Panc1 (cell line): ENCODE data around the gene PROM1.

Experiments
- CTCF ChIP-seq: fragments of 450-650 bp; IDR thresholded peaks from 2 replicates; pipeline ENCODE4 v1.5.1; 2017; ENCODE audit warnings: mild to moderate bottlenecking
- REST ChIP-seq, 2 experiments: IDR thresholded peaks; 2 replicates each; pipeline ENCODE4 v1.6.1; 2011 to 2012; ENCODE audit warnings: low read depth in 2 of 2, control low read depth in 1 of 2, low read length in 1 of 2, mild to moderate bottlenecking in 1 of 2, moderate library complexity in 1 of 2; ENCODE audit not compliant: insufficient read depth in 1 of 2
- SIN3A ChIP-seq: IDR thresholded peaks from 2 replicates; pipeline ENCODE4 v1.6.1; 2012; ENCODE audit warnings: low read depth, mild to moderate bottlenecking, low read length, moderate library complexity, borderline replicate concordance; ENCODE audit not compliant: insufficient read depth
- TCF7L2 ChIP-seq: IDR thresholded peaks from 2 replicates; pipeline ENCODE4 v1.6.1; 2011; ENCODE audit warnings: mild to moderate bottlenecking, low read depth, low read length, inconsistent platforms

- TF ChIP-seq SIN3A (no peak), CTCF (no peak), REST (IDR thresholded peaks at IDR 0.05; ENCODE audit: insufficient read depth in 1 of 2, low read depth in 2 of 2, low read length in 1 of 2) (no peak), TCF7L2 (no peak)
These were observed 4.8 kb downstream of the PROM1 start for GRCh38 chr4:16079046-16079445.
